Subcutaneous abdominal adipose tissue (tissue), 5 donors: ENCODE data around the gene AGO1.
A peak's percentile ranks its signal among the peaks of the same experiment; 100 is the strongest.
"Not testable (repeated sequence)": the region's sequence is repeated elsewhere in the genome, so short reads cannot be mapped to it uniquely, and the experiment has no call there.

Source experiments
- H3K27ac ChIP-seq: one replicate; pipeline ENCODE4 v1.7.0; 2013; ENCODE audit warnings: low read depth, mild to moderate bottlenecking, inconsistent platforms, low read length, moderate library complexity
- H3K27me3 ChIP-seq, 5 donors: one replicate each; pipeline ENCODE4 v1.7.0; 2013; ENCODE audit warnings: low read length in 5 of 5, inconsistent platforms in 1 of 5; ENCODE audit not compliant: control insufficient read depth in 5 of 5, insufficient read depth in 4 of 5
- H3K36me3 ChIP-seq, 5 donors: one replicate each; pipeline ENCODE4 v1.7.0; 2013; ENCODE audit warnings: low read length in 5 of 5; ENCODE audit not compliant: control insufficient read depth in 5 of 5, insufficient read depth in 5 of 5
- H3K4me1 ChIP-seq, 5 donors: one replicate each; pipeline ENCODE4 v1.7.0; 2013; ENCODE audit warnings: low read length in 5 of 5, mild to moderate bottlenecking in 3 of 5, moderate library complexity in 1 of 5; ENCODE audit not compliant: control insufficient read depth in 5 of 5, insufficient read depth in 5 of 5
- H3K4me3 ChIP-seq, 5 donors: one replicate each; pipeline ENCODE4 v1.7.0; 2013; ENCODE audit warnings: low read length in 5 of 5, low read depth in 1 of 5
- H3K9ac ChIP-seq, 5 donors: one replicate each; pipeline ENCODE4 v1.7.0; 2013; ENCODE audit warnings: low read length in 5 of 5, mild to moderate bottlenecking in 4 of 5, moderate library complexity in 3 of 5
- H3K9me3 ChIP-seq, 5 donors: one replicate each; pipeline ENCODE4 v1.7.0; 2013; ENCODE audit warnings: low read length in 5 of 5; ENCODE audit not compliant: control insufficient read depth in 5 of 5
- donor health status: healthy.
- donor health status: healthy.
- donor health status: healthy.
- donor health status: healthy.
- donor health status: healthy.

AGO1 gene

GRCh38 chr1:35885961-35886558 lies 3.1 kb downstream of the AGO1 start:
- Histone ChIP-seq H3K4me3 (no peak overlapping the region), H3K4me1 (peaks cover 2 to 33% (median 24%) of the 10 kb centered on the region in 5 donors), H3K27ac (no peak overlapping the region), H3K9me3 (no peaks in the 10 kb centered on the region), H3K27me3 (no peaks in the 10 kb centered on the region), H3K36me3 (peaks cover 3 to 16% (median 9%) of the 10 kb centered on the region in 5 donors), H3K9ac (peak overlapping the region in 3 of 5 donors; percentile 12 to 47 (median 32))

DNA sequence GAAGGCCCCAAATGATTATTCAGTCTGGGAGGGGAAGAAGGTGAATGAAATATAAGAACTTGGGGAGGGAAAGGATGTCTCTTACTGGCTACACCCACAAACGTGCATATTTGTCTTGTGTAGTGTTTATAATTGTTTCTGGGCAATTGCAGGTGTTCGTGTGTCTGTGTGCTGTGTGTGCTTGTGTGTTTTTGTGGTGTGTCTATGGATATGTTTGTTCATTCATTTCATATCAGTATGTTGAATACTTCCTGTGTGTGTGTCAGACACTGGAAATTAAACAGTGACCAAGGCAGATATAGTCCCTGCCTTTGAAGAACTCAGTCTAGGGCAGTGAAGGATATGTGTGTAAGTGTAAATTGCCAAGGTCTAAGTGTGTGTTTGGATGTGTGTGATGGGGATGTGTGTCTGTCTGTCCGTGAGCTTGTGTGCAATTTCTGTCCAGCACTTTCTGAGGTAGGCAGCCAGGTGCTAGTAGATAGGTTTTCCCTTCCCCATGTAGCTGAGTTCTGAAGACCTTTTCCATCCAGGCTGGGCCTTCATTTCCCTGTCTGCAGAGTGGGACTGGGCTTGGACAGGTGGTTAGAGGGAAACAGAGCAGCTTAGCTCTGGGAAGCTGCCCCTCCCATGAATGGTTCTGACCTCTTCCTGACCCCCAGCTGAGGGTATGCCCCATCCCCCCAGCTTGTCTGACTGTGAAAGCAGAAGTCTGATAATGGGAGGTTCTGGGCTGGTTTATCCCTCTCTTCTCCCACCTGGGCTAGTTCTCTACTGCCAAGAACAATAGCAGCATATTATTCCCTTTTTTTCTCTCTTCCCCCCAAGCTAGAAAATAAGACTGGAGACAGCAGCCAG lies 3.8 kb downstream of the AGO1 start:
- H3K27me3 ChIP-seq, result no peaks in the 10 kb centered on the region
- no peak overlapping the region for H3K4me3 ChIP-seq
- H3K36me3 ChIP-seq, result peaks cover 3 to 19% (median 13%) of the 10 kb centered on the region in 5 donors
- H3K4me1 ChIP-seq, result peaks cover 2 to 33% (median 24%) of the 10 kb centered on the region in 5 donors
- peak overlapping the region in 2 of 5 donors; percentile 6 to 25 for H3K9ac ChIP-seq
- no peaks in the 10 kb centered on the region for H3K9me3 ChIP-seq
- no peak overlapping the region for H3K27ac ChIP-seq

DNA sequence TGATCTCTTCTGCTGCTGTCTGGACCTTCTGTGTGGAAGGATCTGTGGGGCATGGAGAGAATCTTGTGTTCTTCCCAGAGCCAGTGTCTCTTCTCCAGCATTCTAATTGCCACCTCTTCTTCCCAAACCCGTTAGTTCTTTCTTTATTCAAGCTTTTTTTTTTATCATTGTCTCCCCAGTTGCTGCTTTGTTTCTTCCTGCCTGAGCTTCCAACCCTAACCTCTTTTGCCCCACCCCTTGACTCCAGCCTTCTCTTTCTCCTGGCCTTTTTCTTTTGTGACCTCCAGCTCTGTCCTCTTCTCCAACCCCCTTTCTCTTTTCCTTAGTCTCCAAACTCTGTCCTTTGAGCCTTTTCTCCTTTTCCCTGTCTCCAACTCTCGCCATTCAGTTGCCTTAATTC lies 4.5 kb downstream of the AGO1 start:
- H3K27ac ChIP-seq, result no peak overlapping the region
- no peak overlapping the region for H3K4me3 ChIP-seq
- H3K4me1 ChIP-seq, result peaks cover 2 to 32% (median 24%) of the 10 kb centered on the region in 5 donors
- H3K27me3 ChIP-seq, result no peaks in the 10 kb centered on the region
- no peaks in the 10 kb centered on the region for H3K9me3 ChIP-seq
- H3K36me3 ChIP-seq, result peaks cover 3 to 21% (median 20%) of the 10 kb centered on the region in 5 donors
- peak overlapping the region in 1 of 5 donors; percentile 6 for H3K9ac ChIP-seq

DNA sequence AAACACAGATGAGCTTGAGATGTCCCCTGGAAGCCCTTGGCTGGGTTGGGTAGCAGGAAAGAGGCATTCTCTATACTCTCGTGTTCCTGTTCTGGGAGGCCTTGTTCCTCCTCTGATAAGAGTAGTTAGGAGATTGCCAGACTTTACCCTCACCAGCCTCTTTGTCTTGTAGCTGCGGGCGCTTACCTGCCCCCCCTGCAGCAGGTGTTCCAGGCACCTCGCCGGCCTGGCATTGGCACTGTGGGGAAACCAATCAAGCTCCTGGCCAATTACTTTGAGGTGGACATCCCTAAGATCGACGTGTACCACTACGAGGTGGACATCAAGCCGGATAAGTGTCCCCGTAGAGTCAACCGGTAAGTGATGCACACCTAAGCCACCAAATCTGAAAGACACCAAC lies 5.2 kb downstream of the AGO1 start:
- Histone ChIP-seq H3K9ac (no peak overlapping the region), H3K27ac (no peak overlapping the region), H3K9me3 (no peaks in the 10 kb centered on the region), H3K36me3 (peaks cover 3 to 29% (median 27%) of the 10 kb centered on the region in 5 donors), H3K27me3 (no peaks in the 10 kb centered on the region), H3K4me3 (no peak overlapping the region), H3K4me1 (peaks cover 2 to 27% (median 21%) of the 10 kb centered on the region in 5 donors)

DNA sequence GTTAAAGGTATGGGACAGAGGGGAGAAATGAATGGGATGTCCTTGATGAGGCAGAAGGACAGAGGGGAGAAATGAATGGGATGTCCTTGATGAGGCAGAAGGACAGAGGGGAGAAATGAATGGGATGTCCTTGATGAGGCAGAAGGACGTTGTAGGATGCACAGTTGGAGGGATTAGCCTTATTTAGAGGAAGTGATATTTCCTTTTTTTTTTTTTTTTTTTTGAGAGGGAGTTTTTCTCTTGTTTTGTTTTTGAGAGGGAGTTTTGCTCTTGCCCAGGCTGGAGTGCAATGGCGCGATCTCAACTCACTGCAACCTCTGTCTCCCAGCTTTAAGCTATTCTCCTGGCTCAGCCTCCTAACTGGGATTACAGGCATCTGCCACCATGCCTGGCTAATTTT lies 6.0 kb downstream of the AGO1 start:
- H3K4me1 ChIP-seq, result peaks cover 2 to 21% (median 15%) of the 10 kb centered on the region in 5 donors
- peaks cover 3 to 36% (median 34%) of the 10 kb centered on the region in 5 donors for H3K36me3 ChIP-seq
- H3K9me3 ChIP-seq, H3K27me3 ChIP-seq, H3K27ac ChIP-seq, H3K4me3 ChIP-seq, H3K9ac ChIP-seq: not testable (repeated sequence)

DNA sequence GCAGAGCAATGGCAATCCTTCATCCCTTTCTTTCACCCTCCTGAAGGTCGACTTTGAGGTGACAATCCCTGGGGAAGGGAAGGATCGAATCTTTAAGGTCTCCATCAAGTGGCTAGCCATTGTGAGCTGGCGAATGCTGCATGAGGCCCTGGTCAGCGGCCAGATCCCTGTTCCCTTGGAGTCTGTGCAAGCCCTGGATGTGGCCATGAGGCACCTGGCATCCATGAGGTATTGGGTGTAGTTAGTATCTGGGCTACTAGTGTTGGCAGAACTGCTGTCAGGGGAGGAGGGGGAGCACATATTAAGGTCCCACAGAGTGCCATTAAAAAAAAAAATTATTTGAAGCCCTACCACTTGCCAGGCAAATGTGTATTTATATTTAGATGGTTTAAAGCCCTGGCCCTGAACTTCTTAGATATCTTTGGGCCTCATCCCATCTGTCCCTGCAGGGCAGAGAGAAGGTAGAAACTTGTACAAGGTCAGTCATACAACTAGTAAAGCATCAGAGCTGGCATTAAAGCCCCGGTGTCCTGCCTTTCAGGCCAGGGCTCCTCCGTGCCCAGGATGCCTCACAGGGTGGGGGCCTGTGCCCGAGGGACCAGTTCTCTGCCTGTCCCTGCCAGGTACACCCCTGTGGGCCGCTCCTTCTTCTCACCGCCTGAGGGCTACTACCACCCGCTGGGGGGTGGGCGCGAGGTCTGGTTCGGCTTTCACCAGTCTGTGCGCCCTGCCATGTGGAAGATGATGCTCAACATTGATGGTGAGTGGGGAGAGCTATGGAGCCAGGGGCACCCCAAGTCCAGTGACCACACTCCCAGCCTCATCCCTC lies 10.3 kb downstream of the AGO1 start:
- Histone ChIP-seq H3K27me3 (no peaks in the 10 kb centered on the region), H3K36me3 (peaks cover 24 to 68% (median 58%) of the 10 kb centered on the region in 5 donors)

DNA sequence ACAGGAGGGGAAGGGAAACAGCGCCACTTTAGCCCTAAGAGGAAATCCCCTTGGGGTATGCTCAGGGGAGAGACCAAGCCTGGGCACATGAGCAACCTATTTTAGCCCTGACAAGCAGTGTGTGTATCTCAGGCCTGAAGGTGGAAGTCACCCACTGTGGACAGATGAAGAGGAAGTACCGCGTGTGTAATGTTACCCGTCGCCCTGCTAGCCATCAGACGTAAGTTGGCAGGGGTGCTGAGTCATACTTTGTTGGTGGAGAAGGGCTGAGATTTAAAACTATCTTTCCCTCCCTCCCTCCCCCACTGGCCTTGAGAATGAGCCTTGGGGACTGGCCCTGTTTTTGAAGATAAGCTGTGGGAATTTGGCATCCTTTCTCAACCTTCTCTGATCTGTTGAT lies 11.2 kb downstream of the AGO1 start:
- no peaks in the 10 kb centered on the region for H3K27me3 ChIP-seq
- peaks cover 32 to 72% (median 55%) of the 10 kb centered on the region in 5 donors for H3K36me3 ChIP-seq
- no peaks in the 10 kb centered on the region for H3K4me1 ChIP-seq
- H3K9ac ChIP-seq, result no peak overlapping the region
- H3K4me3 ChIP-seq, result no peak overlapping the region
- H3K27ac ChIP-seq, result no peak overlapping the region
- H3K9me3 ChIP-seq, result no peaks in the 10 kb centered on the region

More for the DNA sequence above, 10.3 kb downstream of the AGO1 start:
- H3K4me1 ChIP-seq, result no peaks in the 10 kb centered on the region
- H3K9me3 ChIP-seq, result no peaks in the 10 kb centered on the region
- no peak overlapping the region for H3K27ac ChIP-seq
- no peak overlapping the region for H3K4me3 ChIP-seq
- H3K9ac ChIP-seq, result no peak overlapping the region

GRCh38 chr1:35894656-35895055 lies 11.6 kb downstream of the AGO1 start:
- Histone ChIP-seq H3K27ac (no peak overlapping the region), H3K27me3 (no peaks in the 10 kb centered on the region), H3K9ac (no peak overlapping the region), H3K36me3 (peaks cover 32 to 74% (median 53%) of the 10 kb centered on the region in 5 donors), H3K4me3 (no peak overlapping the region), H3K9me3 (no peaks in the 10 kb centered on the region), H3K4me1 (no peaks in the 10 kb centered on the region)

- Histone ChIP-seq H3K36me3 (peaks cover 39 to 73% (median 46%) of the 10 kb centered on the region in 5 donors), H3K4me1 (no peaks in the 10 kb centered on the region)
Observed at GRCh38 chr1:35899941-35900340, 16.9 kb downstream of the AGO1 start.

More at GRCh38 chr1:35899941-35900340, 16.9 kb downstream of the AGO1 start:
- H3K27me3 ChIP-seq, result no peaks in the 10 kb centered on the region
- H3K4me3 ChIP-seq, result no peak overlapping the region
- H3K27ac ChIP-seq, result no peak overlapping the region
- H3K9ac ChIP-seq, result no peak overlapping the region
- H3K9me3 ChIP-seq, result no peaks in the 10 kb centered on the region
